Measurements from ENCODE around the gene MRGPRF. TPM values are rescaled to one million over a fixed set of nuclear protein-coding genes. Genes with fewer than 3 reads are reported as not detected.

MRGPRF gene
- polyA plus RNA-seq, 1 of the 3 experiments (the other 2 are of a cell fraction), result 0.18 TPM

- H3K27ac ChIP-seq (ENCODE audit: low read depth in 2 of 2, low read length in 1 of 2), result no peak overlapping the region
- H3K9me3 ChIP-seq, result no peaks in the 10 kb centered on the region
- no peaks in the 10 kb centered on the region for H3K27me3 ChIP-seq (ENCODE audit: insufficient read depth)
- H4K20me1 ChIP-seq (ENCODE audit: insufficient read depth), result 0 out of 2 replicates have a peak, but pooled peaks cover 4% of the 10 kb centered on the region
- H3K4me1 ChIP-seq (ENCODE audit: control insufficient read depth in 1 of 2, insufficient read depth in 2 of 2, low read depth in 1 of 2, low read length in 1 of 2), result no peaks in the 10 kb centered on the region; a peak in 1 of 4 replicates
- TF ChIP-seq POLR2AphosphoS5 (IDR thresholded peaks at IDR 0.05; ENCODE audit: low read depth, low read length), result no peak
- H3K36me3 ChIP-seq (replicated peaks in 1 of 2; ENCODE audit: control insufficient read depth in 1 of 2, insufficient read depth in 2 of 2, low read length in 1 of 2), result peaks cover 0 to 23% of the 10 kb centered on the region in 2 experiments
- no peak overlapping the region for H2AFZ ChIP-seq (ENCODE audit: low read depth)
- ChIA-PET POLR2A (no interaction called here), CTCF (interaction anchor here (1.2 kb wide), 1 partner anchor 14 kb away, joined by 3 read pairs; no protein-coding TSS in a partner anchor)
- H3K79me2 ChIP-seq (ENCODE audit: insufficient read depth), result no peaks in the 10 kb centered on the region
- no peak overlapping the region for H3K9ac ChIP-seq
- H3K4me2 ChIP-seq, result no peak overlapping the region
- WGBS (ENCODE audit: low lambda C conversion rate), result 94% methylated on average over 19 of the region's 23 CpGs
- no peaks in the 10 kb centered on the region for H3F3A ChIP-seq (replicated peaks; ENCODE audit: insufficient read depth)
- DNase-seq, result no peak
- no peaks in the 10 kb centered on the region for H3K9me2 ChIP-seq
- no peak overlapping the region for H3K4me3 ChIP-seq (ENCODE audit: low read depth in 2 of 2, low read length in 1 of 2)
Observed at GRCh38 chr11:69058511-69059270, 45.6 kb upstream of the MRGPRF start.

GRCh38 chr11:69057801-69058200 is 44.8 kb upstream of the MRGPRF start:
- H3K4me2 ChIP-seq, result no peak overlapping the region
- peaks cover 0 to 20% of the 10 kb centered on the region in 2 experiments for H3K36me3 ChIP-seq (replicated peaks in 1 of 2; ENCODE audit: control insufficient read depth in 1 of 2, insufficient read depth in 2 of 2, low read length in 1 of 2)
- ChIA-PET CTCF (interaction anchor here (1.2 kb wide), 1 partner anchor 13 kb away, joined by 3 read pairs; no protein-coding TSS in a partner anchor), POLR2A (no interaction called here)
- no peaks in the 10 kb centered on the region for H3K4me1 ChIP-seq (ENCODE audit: control insufficient read depth in 1 of 2, insufficient read depth in 2 of 2, low read depth in 1 of 2, low read length in 1 of 2)
- H2AFZ ChIP-seq (ENCODE audit: low read depth), result no peak overlapping the region
- 91% methylated on average over 10 of the region's 14 CpGs for WGBS (ENCODE audit: low lambda C conversion rate)
- TF ChIP-seq JUND (IDR thresholded peaks at IDR 0.05), result no peak
- no peak for TF ChIP-seq EZH2phosphoT487 (IDR thresholded peaks at IDR 0.05; ENCODE audit: borderline replicate concordance, low read depth)
- no peak for TF ChIP-seq POLR2AphosphoS5 (IDR thresholded peaks at IDR 0.05; ENCODE audit: low read depth, low read length)
- no peak for TF ChIP-seq CTCF (IDR thresholded peaks at IDR 0.05)
- TF ChIP-seq GATA2 (CRISPR knock-in tag; IDR thresholded peaks at IDR 0.05), result no peak
- no peak for TF ChIP-seq CHD2 (IDR thresholded peaks at IDR 0.05; ENCODE audit: low read length, partially characterized antibody)
- no peak for TF ChIP-seq ELF1 (IDR thresholded peaks at IDR 0.05)
- no peak for TF ChIP-seq MXI1 (IDR thresholded peaks at IDR 0.05; ENCODE audit: low read depth, low read length)
- no peak for TF ChIP-seq FOXM1 (IDR thresholded peaks at IDR 0.05; ENCODE audit: low read depth)
- TF ChIP-seq MEF2A (IDR thresholded peaks at IDR 0.05; ENCODE audit: borderline replicate concordance, low read depth), result no peak
- no peak for TF ChIP-seq USF2 (IDR thresholded peaks at IDR 0.05; ENCODE audit: borderline replicate concordance, low read depth, low read length)
- no peak for TF ChIP-seq SMC3 (IDR thresholded peaks at IDR 0.05; ENCODE audit: low read depth, low read length)
- H4K20me1 ChIP-seq (ENCODE audit: insufficient read depth), result 0 out of 2 replicates have a peak, but pooled peaks cover 4% of the 10 kb centered on the region
- H3K4me3 ChIP-seq (ENCODE audit: low read depth in 2 of 2, low read length in 1 of 2), result no peak overlapping the region
- no peaks in the 10 kb centered on the region for H3K27me3 ChIP-seq (ENCODE audit: insufficient read depth)
- no peak overlapping the region for H3K9ac ChIP-seq
- no peaks in the 10 kb centered on the region for H3K9me2 ChIP-seq
- DNase-seq, result no peak
- H3F3A ChIP-seq (replicated peaks; ENCODE audit: insufficient read depth), result no peaks in the 10 kb centered on the region
- H3K9me3 ChIP-seq, result no peaks in the 10 kb centered on the region
- no peaks in the 10 kb centered on the region for H3K79me2 ChIP-seq (ENCODE audit: insufficient read depth)
- no peak overlapping the region for H3K27ac ChIP-seq (ENCODE audit: low read depth in 2 of 2, low read length in 1 of 2)

All from SK-N-SH (cell line).